CD1c-positive myeloid dendritic cell (primary cell): ENCODE data around the gene PKP2.

Experiments used
- DNase-seq: peaks from one replicate; pipeline ENCODE4 v3.0.0-alpha.2; 2016; ENCODE audit errors: extremely low spot score

PKP2 gene

GRCh38 chr12:32755051-32755653, 141.4 kb downstream of the PKP2 start:
- peak; percentile 68 for DNase-seq

GRCh38 chr12:32754111-32754510, 142.5 kb downstream of the PKP2 start:
- peak; percentile 75 for DNase-seq

- DNase-seq = no peak
Observed at GRCh38 chr12:32753605-32754004, 143.0 kb downstream of the PKP2 start.

- no peak for DNase-seq
Observed at GRCh38 chr12:32743264-32743663, 153.3 kb downstream of the PKP2 start.

- DNase-seq = no peak
Observed at GRCh38 chr12:32742133-32742532, 154.4 kb downstream of the PKP2 start.
